LNCAP (cell line): ENCODE data around the gene ZIC2.

Source experiments
- TF ChIP-seq, protein P1 (sequence below): fragments of 450-650 bp; IDR thresholded peaks from 2 replicates; pipeline ENCODE4 v1.5.1; 2017; ENCODE audit warnings: mild to moderate bottlenecking

Gene ZIC2

DNA sequence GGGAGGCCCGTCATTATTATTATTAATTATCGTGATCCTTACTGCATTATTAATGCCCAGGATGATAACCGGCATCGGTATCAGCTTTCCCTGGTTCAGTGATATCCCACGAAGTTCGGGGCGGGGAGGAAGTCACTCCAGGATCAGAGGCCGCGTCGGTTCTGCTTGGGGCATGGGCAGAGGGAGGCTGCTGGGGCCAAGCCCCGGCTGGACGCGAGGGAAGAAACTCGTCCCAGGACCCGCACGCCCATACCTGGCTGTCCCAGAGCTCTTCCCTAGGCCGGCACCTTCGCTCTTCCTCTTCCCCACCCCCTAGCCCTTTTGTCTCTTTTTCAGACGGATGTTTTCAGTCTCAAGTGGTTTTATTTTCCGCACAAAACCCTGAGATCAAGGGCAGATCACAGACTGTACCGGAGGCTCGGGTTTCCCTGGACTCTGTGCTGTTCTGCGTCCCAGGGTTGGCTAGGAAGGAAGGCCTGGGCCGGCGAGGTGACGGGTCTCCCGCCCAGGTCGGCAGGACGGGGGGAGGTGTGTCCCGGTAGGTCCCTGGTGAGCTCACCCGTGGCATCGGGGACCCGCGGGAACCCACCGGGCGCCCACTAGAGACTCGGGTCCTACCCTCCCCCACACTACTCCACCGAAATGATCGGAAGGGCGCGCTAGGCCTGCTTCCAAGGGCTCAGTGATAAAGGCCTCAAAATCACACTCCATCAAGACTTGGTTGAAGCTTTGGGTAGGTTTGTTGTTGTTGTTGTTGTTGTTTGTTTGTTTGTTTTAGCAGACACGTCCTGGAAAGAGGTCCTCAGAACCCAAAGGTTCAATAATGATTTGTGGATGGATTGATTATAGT lies 7.9 kb downstream of the ZIC2 start:
- TF ChIP-seq, protein P1, sequence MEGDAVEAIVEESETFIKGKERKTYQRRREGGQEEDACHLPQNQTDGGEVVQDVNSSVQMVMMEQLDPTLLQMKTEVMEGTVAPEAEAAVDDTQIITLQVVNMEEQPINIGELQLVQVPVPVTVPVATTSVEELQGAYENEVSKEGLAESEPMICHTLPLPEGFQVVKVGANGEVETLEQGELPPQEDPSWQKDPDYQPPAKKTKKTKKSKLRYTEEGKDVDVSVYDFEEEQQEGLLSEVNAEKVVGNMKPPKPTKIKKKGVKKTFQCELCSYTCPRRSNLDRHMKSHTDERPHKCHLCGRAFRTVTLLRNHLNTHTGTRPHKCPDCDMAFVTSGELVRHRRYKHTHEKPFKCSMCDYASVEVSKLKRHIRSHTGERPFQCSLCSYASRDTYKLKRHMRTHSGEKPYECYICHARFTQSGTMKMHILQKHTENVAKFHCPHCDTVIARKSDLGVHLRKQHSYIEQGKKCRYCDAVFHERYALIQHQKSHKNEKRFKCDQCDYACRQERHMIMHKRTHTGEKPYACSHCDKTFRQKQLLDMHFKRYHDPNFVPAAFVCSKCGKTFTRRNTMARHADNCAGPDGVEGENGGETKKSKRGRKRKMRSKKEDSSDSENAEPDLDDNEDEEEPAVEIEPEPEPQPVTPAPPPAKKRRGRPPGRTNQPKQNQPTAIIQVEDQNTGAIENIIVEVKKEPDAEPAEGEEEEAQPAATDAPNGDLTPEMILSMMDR, result no peak

DNA sequence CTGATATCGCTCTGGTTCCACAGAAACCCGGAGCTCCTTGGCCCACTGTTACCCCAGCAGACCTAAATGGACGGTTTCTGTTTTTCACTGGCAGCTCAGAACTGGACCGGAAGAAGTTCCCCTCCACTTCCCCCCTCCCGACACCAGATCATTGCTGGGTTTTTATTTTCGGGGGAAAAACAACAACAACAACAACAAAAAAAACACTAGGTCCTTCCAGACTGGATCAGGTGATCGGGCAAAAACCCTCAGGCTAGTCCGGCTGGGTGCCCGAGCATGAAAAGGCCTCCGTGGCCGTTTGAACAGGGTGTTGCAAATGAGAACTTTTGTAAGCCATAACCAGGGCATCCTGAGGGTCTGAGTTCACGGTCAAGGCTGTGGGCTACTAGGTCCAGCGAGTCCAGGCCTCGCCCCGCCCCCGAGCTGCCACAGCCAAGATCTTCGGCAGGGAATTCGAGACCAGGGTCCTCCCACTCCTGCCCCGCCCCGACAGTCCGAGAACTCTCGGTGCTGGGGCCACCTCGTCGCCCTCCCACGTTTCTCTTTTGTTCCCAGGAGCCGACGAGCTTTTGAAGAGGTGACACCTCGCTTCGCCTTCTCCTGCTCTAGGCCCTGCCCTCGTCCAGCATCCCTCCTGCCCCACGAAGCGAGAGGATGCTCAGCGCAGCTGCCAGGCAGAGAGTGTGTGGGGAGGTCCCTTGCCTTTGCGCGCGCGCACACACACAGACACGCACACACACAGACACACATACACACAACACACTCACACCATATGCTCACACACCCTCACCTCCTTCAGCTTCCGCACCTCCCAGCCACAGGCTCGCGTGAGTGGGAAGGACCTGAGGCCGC lies 8.8 kb downstream of the ZIC2 start:
- TF ChIP-seq, protein P1, result no peak

DNA sequence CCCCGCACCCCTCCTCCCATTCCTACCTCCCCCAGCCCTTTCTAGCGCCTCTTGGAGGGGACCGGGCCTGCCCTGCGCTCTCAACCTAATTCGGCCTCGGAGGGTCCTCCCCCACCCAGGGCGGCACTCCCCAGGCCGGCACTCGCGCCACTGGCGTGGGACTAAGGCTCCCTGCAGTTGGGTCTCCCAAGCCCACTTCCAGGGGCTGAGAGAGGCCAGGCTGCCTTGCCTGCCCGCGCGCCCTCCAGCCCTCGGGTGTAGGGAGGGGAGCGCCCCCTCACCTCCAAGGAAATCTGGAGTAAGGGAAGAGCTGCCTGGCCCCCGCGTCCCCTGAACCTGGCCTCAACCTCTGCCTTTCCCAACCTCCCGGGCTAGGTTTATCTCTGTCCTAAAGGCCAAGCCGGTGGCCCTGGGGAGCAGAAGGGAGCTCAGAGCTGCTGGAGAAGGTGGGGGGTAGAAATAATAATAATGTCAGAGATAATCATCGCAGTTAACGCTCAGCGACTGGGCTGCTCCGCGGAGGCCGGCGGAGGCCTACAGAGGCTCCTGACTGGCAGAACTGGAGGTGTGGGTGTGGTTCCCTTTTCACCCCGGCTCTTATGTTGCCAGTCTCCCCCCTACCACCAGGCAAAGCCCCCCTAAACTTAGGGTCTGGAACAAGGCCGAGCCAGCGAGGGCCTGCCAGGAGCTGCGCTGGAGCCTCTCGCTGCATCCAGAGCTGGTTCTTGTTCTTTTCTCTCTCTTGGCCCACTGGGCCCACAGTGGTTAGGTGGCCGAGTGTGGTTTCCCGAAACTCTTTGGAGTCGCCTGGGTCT lies 9.6 kb downstream of the ZIC2 start:
- TF ChIP-seq, protein P1, result no peak

DNA sequence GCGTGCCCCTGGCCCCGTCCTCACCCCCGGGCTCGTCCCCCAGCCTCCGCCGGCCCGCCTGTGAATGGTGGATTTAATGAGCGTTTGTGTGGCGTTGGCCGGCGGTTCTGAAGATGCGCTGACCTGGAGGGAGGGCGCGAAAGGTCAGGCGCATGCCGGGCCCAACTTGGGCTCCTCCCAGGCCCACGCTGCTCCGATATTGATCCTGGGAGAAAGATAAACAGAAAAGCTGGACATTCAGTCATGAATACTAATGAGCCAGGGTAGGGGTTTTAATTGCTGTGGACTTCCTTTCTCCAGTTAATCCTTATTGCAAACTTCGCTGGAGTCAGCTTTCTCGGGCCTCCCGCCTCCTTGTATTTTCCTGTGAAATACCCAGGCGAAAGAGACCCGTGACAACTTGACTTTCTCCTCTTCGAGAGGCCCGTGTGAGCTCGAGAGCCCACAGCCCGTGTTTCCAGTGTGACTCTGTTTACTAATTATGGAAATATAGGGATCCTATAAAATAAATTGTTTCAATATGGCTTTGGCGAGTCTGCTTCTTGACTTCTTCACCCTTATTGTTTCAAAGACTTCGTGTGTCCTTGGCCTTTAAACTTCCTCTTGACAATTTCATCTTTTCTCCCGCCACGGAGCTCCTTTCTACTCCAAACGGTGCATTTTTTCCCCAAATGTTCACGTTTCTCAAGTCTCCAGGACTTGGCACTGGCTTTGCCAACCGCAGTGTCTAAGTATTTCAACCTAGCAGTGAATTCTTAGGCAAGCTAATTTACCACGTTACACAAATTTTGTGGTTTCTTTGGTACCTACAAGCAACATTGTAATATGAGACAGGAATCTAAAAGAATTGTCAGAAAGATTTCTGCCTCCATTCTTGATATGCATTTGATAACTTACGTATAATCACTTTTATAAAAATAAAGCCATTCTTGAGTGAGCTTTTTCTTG lies 10.5 kb downstream of the ZIC2 start:
- TF ChIP-seq, protein P1, result no peak

DNA sequence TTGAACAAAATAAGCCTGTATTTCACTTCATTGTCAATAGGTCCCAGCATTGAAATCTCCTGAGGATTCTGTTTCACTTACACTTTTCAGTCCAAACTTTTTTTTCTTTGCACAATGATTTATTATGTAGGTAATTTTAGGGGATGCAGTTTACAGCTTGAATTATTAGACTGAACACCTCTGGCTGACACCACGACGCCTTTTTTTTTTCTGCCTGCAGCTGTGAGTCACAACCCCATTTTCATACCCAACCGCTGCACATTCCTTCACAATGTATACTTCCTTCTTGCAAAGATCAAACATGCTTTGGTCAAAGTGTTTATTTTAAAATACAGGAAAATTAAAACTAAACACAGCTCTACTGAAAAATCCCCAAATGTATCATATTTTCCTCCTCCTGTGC lies 11.4 kb downstream of the ZIC2 start:
- TF ChIP-seq, protein P1, result no peak

DNA sequence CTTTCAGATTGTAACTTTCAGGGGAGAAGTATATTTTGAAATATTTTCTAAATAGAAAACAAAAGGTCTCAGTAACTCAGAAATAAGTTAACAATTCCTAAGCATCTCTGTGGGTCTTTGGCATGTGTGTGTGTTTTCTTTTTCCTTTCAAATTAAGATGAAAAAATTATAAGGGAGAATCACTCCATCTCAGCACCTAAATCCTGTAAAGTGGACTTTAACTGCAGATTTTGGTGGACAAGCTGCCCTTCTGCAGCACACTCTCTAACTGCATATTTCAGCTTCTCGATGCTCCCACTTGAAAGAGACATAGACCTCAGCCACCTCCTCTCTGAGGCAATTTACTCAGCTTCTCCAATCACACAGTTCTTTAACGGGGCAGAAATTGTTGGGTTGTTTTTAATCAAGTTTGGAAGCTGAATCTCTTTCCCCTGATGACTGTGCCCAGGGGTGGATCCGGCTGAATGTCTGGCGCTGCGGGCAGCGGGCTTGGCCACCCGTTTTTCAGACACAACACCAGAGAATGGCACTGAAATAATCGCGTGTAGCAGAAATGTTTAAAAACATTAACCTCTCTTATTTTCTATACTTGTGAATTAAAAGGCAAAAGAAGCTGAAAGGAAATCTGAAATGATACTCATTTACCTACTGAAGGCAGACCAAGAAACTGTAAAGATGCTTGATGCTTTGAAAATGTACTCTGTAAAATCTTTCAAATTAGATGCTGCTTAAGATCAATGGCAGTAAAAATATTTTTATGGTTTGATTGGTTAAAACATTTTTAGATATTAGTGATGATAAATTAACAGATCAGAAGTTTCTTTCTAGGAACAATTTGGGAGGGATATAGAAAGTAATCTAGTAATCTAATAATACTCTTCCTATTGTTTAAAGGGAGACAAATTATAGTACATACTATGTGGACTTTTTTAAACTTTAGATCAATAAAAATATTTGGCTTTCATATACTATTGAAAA lies 12.4 kb downstream of the ZIC2 start:
- TF ChIP-seq, protein P1, result no peak
